GM21360 (cell line): Measurements from ENCODE around the gene BMP6.

Experiments used
- ATAC-seq: cut with Tn5 transposase; IDR thresholded peaks from one replicate; pipeline ENCODE4 v1.9.1; 2021; ENCODE audit warnings: mild to moderate bottlenecking, moderate library complexity; ENCODE audit not compliant: unreplicated experiment

Gene BMP6

DNA sequence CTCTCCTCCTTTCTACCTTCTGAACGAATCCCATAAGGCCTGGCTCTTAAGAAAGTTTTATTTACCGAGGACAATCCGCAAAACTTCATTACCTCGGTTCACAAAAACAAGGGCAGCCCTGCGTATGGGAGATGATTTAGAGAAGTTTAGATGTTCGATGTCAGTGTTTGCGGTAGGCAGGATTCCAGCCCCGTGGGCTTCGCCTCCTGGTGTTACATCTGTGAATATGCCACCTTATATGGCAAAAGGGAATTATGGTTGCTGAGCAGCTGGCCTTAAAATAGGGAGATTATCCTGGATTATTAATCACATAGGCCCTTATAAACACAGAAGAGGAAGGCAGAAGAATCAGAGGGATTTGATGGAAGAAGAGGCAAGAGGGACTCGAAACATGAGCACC, 21.1 kb downstream of the BMP6 start:
- no peak for ATAC-seq

DNA sequence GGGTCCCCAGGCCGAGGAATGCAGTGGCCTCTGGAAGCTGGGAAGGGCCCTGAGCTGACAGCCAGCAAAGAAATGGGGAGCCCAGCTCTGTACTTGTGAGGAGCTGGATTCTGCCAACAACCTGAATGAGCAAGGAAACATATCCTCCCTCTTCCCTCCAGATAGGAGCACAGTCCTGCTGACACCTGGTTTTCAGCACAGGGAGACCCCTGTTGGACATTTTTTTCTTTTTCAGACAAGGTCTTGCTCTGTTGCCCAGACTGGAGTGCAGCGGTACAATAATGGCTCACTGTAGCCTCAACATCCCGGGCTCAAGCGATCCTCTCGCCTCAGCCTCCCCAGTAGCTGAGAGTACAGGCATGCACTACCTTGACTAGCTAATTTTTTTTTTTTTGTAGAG, 21.5 kb downstream of the BMP6 start:
- ATAC-seq, result no peak

DNA sequence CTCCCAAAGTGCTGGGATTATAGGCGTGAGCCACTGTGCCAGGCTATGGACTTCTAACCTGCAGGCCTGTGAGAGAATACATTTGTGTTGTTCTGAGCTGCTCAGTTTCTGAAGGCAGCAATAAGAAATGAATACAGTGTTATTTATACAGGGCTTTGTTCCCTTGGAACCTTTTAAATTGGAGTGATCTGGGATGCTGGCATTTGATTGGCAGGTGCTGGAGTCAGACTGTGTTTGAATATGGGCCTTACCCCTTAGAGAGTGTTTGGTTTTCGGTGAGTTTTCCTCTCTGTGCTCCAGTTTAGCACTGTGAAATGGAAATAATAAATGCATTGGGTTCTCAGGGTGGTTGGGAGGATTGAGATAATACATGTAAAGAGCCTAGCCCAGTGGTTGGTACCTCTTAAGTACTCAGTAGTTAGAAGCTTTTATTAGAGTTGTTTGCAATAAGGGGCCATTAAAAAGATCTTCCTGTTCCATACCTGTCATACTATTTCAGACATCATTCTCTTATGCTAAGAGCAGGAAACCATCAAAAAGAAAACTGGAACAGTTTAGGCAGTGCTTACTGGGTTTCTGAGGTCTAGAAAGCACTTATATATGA, 22.1 kb downstream of the BMP6 start:
- ATAC-seq, result no peak

DNA sequence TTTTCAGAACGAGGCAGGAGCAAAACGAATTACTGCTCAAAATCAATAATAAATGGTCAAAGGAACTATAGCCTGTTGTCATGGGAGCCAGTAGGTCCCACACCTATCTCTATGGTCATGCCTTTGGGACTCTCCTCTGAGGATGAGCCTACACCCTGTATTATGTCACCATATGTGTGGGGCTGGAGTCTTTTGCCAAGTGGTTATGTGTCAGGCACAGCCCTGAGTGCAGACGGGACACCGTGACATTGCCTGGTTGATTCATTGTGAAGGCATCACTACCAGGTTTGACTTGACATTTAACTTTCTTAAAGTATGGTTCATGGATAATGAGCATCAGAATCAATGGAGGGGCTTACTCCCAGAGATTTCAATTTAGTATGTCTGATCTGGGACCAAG, 23.6 kb downstream of the BMP6 start:
- no peak for ATAC-seq

DNA sequence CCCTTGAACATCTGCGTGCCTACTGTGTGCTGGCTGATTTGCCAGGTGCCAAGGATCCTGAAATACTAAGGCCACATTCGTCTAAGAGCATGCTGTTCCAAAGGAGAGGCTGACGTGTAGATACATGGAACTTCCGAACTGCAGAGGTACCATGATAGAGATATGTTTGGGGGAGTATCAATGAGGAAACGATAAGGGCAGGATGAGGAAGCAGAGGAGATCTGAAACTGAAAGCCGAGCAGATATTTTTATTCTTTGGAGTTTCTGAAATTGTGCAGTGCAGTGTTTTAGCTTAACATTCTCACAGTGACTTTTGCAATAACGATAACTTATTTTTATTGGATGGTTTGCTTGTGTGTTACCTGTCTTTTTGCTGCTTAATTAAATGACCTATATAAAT, 24.3 kb downstream of the BMP6 start:
- no peak for ATAC-seq

DNA sequence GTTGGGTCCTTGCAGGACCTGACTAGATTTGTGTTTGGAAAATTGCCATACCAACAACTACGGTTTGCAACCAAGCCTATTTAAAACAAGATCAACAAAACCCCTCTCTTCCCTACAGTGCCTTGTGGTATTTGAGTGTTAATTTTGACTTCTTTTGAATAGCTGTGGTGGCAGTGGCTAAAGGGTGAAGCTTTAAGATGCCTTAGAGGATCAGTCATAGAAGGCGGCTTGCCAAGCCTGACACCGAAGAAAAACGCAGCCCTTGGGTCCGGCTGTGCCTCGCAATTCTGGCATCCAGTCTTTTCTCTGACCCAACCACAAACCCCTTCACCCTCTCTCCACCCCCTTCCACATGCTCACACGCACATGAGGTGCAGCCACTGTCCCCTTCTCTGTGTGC, 32.6 kb downstream of the BMP6 start:
- no peak for ATAC-seq

DNA sequence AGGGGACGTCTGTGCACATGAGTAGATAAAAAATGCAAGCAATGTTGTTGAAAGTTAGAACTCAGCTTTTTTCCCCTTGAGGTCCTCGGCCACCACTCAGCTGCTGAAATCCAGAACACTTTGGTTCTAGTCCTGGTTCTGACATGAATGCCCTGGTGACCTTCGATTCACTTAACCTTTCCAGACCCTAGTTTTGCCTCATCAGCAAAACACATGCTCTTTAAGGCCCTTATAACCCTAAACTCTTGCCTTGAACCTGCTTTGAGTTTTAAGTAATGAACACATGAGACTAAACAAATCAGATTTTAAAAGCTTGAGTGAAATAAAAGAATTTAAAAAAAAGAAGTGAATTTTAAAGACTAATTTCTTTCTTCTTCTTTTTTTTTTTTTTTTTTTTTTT, 33.4 kb downstream of the BMP6 start:
- no peak for ATAC-seq

DNA sequence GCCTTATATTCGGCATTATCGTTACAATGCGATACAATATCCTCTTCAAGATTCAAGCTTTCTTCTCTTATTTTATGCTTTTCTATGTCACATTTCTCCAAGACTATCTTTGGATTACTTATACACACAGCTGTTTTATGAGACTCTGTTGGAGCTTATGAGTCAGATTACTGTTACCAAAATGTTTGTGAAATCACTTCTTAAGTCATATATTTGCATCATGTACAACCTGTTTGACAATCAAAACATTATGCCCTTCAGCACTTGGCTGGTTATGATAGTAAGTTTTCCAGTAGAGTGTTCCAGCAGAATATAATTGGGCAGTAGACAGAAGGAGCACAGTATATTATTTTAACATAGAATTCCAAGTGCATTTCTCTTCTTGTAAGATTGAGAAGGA, 35.2 kb downstream of the BMP6 start:
- ATAC-seq, result no peak

DNA sequence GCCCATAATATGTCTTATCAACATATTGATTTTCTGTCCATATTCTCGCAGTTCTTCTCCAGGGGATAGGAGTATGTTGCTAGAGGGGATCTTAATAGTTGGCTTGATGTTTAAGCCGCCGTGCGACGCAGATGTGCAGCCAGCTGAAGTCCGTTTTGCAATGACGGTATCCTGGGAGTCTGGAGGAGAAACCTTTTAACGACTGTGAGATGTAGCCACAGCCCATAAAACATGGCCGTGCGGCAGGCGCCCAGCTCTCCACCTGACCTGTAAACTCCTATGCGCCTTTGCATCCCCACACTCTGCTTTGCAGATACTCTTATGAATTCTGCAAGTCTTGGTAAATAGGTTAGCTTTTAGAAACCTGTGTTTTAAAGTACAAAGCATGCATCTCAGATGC, 36.9 kb downstream of the BMP6 start:
- ATAC-seq, result no peak

DNA sequence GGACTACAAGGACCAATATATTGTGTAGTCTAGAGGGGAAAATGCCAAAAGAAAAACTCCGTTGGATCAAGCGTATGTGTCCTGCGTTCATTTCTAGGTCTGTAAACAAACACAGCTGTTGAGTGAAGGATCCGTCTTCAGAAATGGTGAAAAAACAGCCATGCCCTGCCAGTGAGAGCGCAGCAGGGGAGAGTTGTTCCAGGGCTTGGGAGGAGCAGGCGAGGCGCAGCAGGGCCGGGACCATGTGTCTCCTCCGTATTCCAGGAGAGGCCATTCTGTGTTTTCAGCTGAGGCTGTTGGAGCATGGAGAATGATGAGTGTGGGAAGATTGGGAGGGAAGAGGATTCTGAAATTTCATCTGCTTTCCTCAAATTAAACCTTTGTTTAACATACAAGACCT, 38.0 kb downstream of the BMP6 start:
- ATAC-seq, result no peak

DNA sequence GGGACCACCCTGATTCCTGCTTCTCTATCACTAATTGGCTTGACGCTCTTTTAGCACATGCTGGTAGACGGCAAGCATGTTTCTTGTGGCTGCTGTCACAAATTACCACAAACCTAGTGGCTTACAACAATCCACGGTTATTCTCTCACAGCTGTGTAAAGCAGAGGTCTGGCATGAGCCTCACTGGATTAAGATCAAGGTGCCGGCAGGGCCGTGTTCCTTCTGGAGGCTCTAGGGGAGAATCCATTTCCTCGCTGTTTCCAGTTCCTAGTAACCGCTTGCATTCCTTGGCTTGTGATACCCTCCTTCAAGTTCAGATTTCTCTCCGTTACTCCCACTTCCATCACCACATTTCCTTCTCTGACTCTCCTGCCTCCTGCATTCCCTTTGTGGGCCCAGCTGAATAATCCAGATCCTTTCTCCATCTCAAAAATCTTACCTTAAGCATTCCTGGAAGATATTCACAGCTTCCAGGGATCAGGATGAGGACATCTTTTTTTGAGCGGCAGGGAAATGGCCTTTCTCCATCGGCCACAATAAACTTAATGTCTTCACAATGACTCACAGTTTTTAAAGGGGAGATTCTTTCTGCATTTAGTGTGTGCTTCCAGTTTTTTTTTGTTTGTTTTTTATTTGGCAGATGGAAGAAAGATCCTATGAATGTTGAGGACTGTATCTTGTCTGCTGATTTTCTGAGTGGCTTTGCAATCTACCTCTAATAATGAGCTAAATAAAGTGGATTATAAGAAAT, 39.9 kb downstream of the BMP6 start:
- no peak for ATAC-seq

DNA sequence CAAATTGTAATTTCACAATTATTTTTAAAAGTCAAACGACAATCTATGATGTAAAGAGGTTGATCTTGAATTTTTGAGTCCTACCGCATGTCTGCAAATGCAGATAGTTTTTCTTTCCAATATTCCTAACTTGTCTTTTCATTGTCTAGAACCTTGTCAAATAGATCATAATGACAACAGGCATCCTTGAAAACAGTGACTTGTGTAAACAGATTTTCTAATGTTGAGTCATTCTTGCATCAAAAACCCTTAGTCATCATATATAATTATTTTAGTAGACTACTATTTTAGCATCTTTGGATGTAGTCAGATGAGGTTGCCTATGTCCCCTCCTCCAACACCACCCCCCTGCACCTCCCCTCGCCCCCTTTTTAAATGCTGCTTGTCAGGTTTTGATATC, 43.8 kb downstream of the BMP6 start:
- ATAC-seq, result no peak

DNA sequence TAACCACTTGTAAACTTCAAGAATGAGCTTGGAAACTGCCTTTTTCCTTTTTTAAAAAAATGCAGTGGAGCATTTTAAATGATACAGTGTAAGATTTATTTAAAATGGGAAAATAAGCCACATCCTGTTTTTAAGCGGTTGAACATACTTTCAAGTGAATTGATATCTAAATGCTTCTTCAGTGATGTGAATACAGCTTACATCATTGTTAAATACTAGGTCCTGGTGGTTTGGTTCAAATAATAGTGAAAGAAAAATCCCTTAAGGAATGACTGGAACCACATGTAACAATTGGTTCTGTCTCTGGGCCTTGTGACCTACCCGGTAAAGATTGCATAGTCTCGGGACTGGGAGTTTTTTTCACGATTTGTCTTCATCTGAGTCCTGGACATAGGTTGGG, 44.2 kb downstream of the BMP6 start:
- ATAC-seq, result no peak

DNA sequence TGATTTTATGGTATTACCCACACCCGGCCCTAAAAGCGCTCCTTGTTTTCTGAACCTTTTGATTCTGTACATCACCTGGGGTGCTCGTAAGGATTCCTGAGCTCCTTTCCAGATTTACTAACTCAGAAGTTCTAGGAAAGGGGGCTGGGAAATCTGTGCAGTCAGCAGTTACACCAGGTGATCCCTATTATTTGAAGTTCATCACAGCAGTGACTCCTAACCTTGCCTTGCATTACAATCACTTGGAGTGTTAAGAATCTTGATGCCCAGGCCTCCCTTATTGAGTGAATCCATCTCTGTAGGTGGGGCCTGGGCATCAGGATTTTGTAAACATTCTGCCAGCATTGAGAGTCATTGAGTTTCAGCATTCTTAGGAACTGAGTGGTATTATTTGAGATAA, 44.7 kb downstream of the BMP6 start:
- ATAC-seq, result no peak

DNA sequence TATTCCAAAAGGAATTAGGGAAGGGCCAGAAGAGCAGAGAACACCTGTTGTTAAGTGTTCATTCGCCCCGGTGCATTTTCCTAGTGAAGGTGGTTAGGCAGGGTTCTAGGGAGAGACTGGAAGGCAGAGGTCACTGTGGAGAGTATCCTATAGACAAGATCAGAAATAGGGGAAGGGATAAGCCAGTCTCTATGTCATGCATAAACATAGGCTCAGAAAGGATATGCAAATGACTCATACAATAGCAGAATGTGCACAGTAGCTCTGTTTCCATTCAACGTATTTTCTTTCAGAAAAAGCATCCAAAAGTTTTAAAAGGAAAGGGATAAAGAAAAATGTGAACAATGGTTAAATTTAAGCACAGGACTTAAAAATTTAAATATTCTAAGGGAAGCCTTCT, 47.4 kb downstream of the BMP6 start:
- no peak for ATAC-seq

DNA sequence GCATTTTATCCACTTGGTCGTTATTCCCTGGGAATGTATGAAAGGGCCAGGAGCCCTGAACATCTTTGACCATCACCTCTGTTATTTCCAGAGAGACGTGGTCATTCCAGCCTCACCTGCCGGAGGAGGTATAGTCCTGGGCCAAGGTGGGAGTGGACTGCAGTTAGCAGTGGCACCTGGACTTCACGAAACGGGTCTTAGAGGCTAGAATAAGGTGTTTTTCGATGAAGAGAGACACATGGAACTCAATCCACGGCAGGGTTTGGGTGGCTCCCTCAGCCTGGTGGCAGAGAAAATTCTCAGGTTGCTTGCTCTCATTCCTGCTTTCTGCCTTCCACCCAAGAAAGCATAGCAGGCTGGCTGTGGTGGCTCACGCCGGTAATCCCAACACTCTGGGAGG, 48.0 kb downstream of the BMP6 start:
- ATAC-seq, result no peak

DNA sequence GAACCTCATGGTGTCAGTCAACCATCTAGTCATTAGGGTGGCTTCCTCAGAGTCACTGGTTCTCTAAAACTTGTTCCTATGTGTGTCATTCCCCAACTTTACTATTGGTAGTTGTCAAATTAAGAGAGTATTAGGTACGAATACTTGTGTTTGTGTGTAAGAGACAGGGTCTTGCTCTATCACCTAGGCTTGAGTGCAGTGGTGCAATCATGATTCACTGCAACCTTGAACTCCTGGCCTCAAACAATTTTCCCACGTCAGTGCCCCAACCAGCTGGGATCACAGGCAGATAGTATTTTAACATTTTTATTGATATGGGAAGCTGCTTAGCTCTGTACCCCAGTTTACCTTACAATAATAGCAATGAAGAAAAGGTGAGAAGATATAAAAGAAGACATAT, 50.6 kb downstream of the BMP6 start:
- ATAC-seq, result no peak

DNA sequence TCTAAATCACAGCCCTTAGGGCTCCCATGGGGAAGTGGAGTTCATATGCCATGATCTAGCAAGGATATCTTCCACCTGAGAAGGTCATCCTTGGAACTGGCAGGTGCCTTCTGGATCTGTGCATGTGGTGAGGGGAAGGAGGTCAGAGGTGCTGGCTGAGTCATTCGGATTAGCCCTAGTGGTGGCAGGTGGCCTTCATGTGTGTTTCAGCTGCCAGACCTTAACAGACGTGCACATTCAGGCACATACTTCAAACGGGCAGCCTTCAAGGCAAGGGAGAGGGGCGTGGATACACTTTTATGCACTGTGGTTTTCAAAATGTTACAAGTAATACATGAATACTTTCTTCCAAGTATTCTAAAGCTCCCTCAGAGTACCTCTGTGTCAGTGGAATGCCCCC, 51.2 kb downstream of the BMP6 start:
- ATAC-seq, result no peak

DNA sequence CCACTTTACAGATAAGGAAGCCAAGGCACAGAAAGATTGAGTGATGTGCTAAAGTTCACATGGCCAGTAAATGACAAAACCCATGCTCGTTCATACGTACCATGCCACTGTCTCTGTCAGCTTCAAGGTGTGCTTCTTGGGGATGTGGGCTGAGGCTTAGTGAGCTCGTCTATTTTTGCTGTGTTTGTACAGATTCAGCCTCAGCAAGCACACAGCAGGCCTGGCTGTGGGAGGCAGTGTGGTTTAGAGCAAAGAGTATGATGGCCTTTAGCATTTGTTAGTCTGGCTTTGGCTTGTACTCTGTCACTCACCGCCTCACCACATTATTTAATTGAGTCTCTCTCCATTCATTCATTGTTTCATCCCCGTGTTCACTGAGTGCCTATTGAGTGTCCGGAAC, 55.3 kb downstream of the BMP6 start:
- no peak for ATAC-seq

DNA sequence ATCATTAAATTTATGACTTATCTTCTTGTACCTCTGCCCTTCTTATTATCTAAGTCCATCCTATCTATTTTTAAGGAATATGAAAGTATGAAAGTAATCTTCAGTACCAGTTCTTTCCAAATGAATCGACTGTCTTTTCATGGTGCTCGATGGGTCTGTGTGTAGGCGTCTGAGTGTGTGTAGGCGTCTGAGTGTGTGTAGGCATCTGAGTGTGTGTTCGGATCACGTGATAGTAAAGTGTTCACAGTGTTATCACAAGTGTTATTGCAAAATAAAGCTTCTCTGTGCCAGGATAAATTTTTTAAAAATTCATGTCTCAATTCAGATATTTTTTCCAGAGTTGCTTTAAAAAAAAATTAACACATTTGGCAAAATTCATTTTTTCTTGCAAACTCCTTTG, 58.3 kb downstream of the BMP6 start:
- ATAC-seq, result no peak

DNA sequence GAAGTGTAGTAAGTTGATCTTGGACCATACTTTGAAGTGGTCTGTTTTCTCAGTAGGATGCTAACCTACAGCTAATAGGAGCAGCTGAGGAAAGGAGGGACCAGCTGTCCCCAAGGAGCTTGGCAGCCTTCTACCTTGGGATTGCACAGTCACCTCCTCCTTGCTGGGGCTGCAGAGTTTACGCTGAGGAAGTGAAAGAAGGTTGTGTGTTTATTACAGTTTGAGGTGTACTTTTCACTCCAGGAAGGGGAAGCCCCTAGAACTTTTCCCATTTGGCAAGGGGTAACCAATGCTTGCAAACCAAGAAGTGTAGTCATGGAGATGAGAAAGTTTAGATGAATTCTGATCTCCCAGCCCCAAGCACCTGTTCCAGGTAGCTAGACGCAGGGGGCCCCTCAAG, 58.8 kb downstream of the BMP6 start:
- ATAC-seq, result peak; percentile 67

DNA sequence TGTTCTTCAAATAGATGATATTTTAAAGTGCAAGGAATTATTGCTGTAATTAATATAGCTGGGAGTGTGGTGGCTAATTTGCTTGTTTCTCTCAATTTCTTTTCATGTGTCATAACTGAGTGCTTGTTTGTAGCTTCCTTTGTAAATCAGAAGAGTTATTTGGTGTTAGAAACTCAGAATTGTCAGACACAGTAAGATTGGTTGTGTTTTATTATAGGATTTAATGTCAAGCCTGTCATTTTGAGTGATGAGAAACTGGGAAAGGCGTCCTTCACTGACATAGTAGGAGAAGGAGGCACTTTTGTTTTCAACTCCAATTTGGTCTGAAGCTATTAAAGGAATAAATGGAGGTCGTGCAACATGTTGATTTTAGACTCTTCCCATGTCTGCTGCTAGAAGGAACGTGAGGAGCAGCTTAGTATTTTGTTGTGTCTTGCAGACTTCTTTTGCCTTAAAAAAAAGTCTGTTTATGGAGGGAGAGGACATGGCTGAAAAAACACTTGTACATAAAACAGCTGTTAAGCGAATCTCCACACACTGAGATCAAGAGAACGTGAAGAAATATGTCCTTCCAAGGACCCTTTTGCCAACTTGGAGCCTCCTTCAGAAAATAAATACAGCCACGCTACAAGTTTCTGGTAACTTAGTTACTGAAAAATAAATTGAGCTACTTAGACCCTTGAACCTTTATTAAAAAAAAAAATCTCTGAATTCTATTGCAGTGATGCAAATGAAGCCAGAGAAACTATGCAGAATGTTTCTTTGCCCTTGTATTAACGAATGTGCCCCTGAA, 59.5 kb downstream of the BMP6 start:
- ATAC-seq, result no peak
